Smooth muscle cell (in vitro differentiated cells): ENCODE data around the gene MSL2. TPM values are rescaled to one million over a fixed set of nuclear protein-coding genes. Genes with fewer than 3 reads are reported as not detected.
"Not testable (repeated sequence)": the region's sequence is repeated elsewhere in the genome, so short reads cannot be mapped to it uniquely, and the experiment has no call there.

Experiments
- DNase-seq: peaks from one replicate; lab custom pipeline; 2025; ENCODE audit not compliant: unreplicated experiment; lab: John Stamatoyannopoulos, UW
- H2AFZ ChIP-seq: fragments of 200-600 bp; sonication (generic); 2 replicates; pipeline ENCODE4 v1.6.0; 2016; ENCODE audit warnings: antibody characterized with exemption, low read depth, mild to moderate bottlenecking
- H3F3A ChIP-seq: fragments of 200-600 bp; sonication (generic); 2 replicates; pipeline ENCODE4 v1.6.0; 2017; ENCODE audit warnings: antibody characterized with exemption, low read depth
- H3K27ac ChIP-seq: fragments of 200-600 bp; sonication (generic); 2 replicates; pipeline ENCODE4 v1.5.1; 2016; ENCODE audit warnings: low read depth, mild to moderate bottlenecking
- H3K27me3 ChIP-seq: fragments of 200-600 bp; sonication (generic); 2 replicates; pipeline ENCODE4 v1.6.1; 2016; ENCODE audit warnings: low read depth, mild to moderate bottlenecking
- H3K36me3 ChIP-seq: fragments of 200-600 bp; sonication (generic); 2 replicates; pipeline ENCODE4 v1.5.1; 2016; ENCODE audit warnings: low read depth
- H3K4me1 ChIP-seq: fragments of 200-600 bp; sonication (generic); 2 replicates; pipeline ENCODE4 v1.5.1; 2016; ENCODE audit warnings: low read depth
- H3K4me2 ChIP-seq: fragments of 200-600 bp; sonication (generic); 2 replicates; pipeline ENCODE4 v1.6.0; 2016; ENCODE audit warnings: mild to moderate bottlenecking
- H3K4me3 ChIP-seq: fragments of 200-600 bp; sonication (generic); 2 replicates; pipeline ENCODE4 v1.5.1; 2016; ENCODE audit warnings: mild to moderate bottlenecking
- H3K79me2 ChIP-seq: fragments of 200-600 bp; sonication (generic); 2 replicates; pipeline ENCODE4 v1.6.0; 2016; ENCODE audit warnings: low read depth, mild to moderate bottlenecking
- H3K9ac ChIP-seq: fragments of 200-600 bp; sonication (generic); 2 replicates; pipeline ENCODE4 v1.6.0; 2016; ENCODE audit warnings: low read depth
- H3K9me3 ChIP-seq: fragments of 200-600 bp; sonication (generic); replicated peaks from 2 replicates; pipeline ENCODE4 v1.5.1; 2016; ENCODE audit warnings: low read depth
- H4K20me1 ChIP-seq: fragments of 200-600 bp; sonication (generic); 2 replicates; pipeline ENCODE4 v1.6.0; 2016; ENCODE audit warnings: low read depth
- CTCF ChIP-seq: fragments of 200-600 bp; sonication (generic); IDR thresholded peaks from 2 replicates; pipeline ENCODE4 v1.5.1; 2017; ENCODE audit warnings: borderline replicate concordance, mild to moderate bottlenecking, antibody characterized with exemption; ENCODE audit not compliant: insufficient read depth, poor library complexity, severe bottlenecking
- WGBS: methylation state at CpG from one replicate; pipeline ENCODE4 v1.1.7; 2016; ENCODE audit warnings: low lambda C conversion rate; 5-methylcytosine and 5-hydroxymethylcytosine counted together
- polyA plus RNA-seq: library from polyadenylated mRNA; unstranded; fragments of >200 nt; fragmentation: Nextera tagmentation; extraction: Ambion mirVana; gene quantifications from 2 replicates; pipeline ENCODE4 v1.2.1, GENCODE V29; 2016
- total RNA-seq: library from RNA; depleted of rRNA; stranded (reverse); fragments of >200 nt; gene quantifications from 2 replicates; pipeline ENCODE4 v1.2.3, GENCODE V29; 2014

The MSL2 gene
- total and polyA plus RNA-seq, 2 experiments from 2014 or later = 5.7 to 39.9 TPM

GRCh38 chr3:136120373-136121348, 75.5 kb downstream of the MSL2 start:
- 97% methylated on average over 8 of the region's 8 CpGs for WGBS
- TF ChIP-seq CTCF = no peak
- no peaks in the 10 kb centered on the region for H3F3A ChIP-seq
- H3K27ac ChIP-seq = no peak overlapping the region
- no peaks in the 10 kb centered on the region for H3K9me3 ChIP-seq
- no peaks in the 10 kb centered on the region for H4K20me1 ChIP-seq
- H3K4me1 ChIP-seq = no peaks in the 10 kb centered on the region
- no peaks in the 10 kb centered on the region for H3K36me3 ChIP-seq
- no peak overlapping the region for H2AFZ ChIP-seq
- no peaks in the 10 kb centered on the region for H3K27me3 ChIP-seq
- H3K9ac ChIP-seq = no peak overlapping the region
- H3K4me3 ChIP-seq = no peak overlapping the region
- no peak overlapping the region for H3K4me2 ChIP-seq
- no peaks in the 10 kb centered on the region for H3K79me2 ChIP-seq
- no peak for DNase-seq

- H3K36me3 ChIP-seq, H3K4me3 ChIP-seq, H3K4me1 ChIP-seq, H3K9me3 ChIP-seq, H3K79me2 ChIP-seq, H3K27me3 ChIP-seq, DNase-seq, H3F3A ChIP-seq, H3K9ac ChIP-seq, H4K20me1 ChIP-seq, H3K4me2 ChIP-seq, H2AFZ ChIP-seq, H3K27ac ChIP-seq: not testable (repeated sequence)
- WGBS = 95% methylated on average over 5 of the region's 5 CpGs
Observed at GRCh38 chr3:136119783-136120182, 76.4 kb downstream of the MSL2 start.

- H3K9ac ChIP-seq, H3K4me2 ChIP-seq, H3K27ac ChIP-seq, H3K27me3 ChIP-seq, H3K9me3 ChIP-seq, H4K20me1 ChIP-seq, H3K79me2 ChIP-seq, H3K4me3 ChIP-seq, H3K4me1 ChIP-seq, H2AFZ ChIP-seq, H3K36me3 ChIP-seq, H3F3A ChIP-seq, DNase-seq: not testable (repeated sequence)
- 97% methylated on average over 1 of the region's 1 CpG for WGBS
Observed at GRCh38 chr3:136119332-136119731, 76.8 kb downstream of the MSL2 start.

- H3K79me2 ChIP-seq = no peaks in the 10 kb centered on the region
- no peak overlapping the region for H3K9ac ChIP-seq
- no peaks in the 10 kb centered on the region for H3F3A ChIP-seq
- H3K27ac ChIP-seq = no peak overlapping the region
- DNase-seq = no peak
- TF ChIP-seq CTCF = no peak
- no peaks in the 10 kb centered on the region for H3K4me1 ChIP-seq
- no peak overlapping the region for H3K4me2 ChIP-seq
- H3K9me3 ChIP-seq = no peaks in the 10 kb centered on the region
- peaks cover 13% of the 10 kb centered on the region for H3K36me3 ChIP-seq
- 100% methylated on average over 2 of the region's 2 CpGs for WGBS
- no peaks in the 10 kb centered on the region for H4K20me1 ChIP-seq
- no peak overlapping the region for H2AFZ ChIP-seq
- H3K4me3 ChIP-seq = no peak overlapping the region
- H3K27me3 ChIP-seq = no peaks in the 10 kb centered on the region
Observed at GRCh38 chr3:136114421-136114820, 81.7 kb downstream of the MSL2 start.
